ENCODE results near the gene PTPN5.
"Not testable (repeated sequence)": the region's sequence is repeated elsewhere in the genome, so short reads cannot be mapped to it uniquely, and the experiment has no call there.

The PTPN5 gene

DNA sequence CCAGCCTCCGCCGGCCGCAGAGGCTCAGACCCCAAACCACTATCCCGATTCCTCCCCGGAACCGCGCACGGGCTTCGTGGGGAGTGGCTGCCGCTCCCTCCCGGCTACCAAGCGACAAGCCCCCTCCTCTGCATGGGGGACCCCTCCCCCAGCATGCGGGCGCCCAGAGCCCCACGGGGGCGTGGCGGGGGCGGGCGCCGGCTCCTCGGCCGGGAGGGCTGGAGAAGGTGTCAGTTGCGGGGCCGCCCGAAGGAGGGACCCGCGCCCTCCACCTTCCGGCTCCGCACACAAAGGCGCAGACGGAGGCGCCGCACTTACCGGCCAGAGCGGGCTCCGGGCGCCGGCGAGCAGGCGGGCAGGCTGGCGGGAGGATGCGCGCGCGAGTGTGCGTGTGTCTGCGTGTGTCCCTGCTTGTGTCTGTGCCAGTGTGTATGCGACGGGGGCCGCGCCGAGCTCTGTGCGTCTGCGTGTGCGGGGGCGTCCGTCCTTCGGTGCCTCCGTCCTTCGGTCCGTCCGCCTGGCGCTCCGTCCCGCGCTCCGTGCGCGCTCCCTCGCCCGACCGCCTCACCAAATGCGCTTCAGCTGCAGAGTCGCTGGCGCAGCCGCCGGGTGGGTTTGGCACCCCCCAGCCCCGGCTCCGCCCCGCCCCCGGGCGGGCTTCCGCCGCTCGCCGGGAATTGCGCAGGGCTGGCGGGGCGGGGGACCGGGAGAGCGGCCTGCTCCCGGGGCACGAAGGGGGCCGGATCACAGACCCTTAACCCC, at the start of gene PTPN5:
Gene PTPN5 (minus strand): TSS at position 592 of the 762 bp plus-strand sequence. CDS start 19,840 bp downstream, outside the sequence.
- DNase-seq, result no peak

DNA sequence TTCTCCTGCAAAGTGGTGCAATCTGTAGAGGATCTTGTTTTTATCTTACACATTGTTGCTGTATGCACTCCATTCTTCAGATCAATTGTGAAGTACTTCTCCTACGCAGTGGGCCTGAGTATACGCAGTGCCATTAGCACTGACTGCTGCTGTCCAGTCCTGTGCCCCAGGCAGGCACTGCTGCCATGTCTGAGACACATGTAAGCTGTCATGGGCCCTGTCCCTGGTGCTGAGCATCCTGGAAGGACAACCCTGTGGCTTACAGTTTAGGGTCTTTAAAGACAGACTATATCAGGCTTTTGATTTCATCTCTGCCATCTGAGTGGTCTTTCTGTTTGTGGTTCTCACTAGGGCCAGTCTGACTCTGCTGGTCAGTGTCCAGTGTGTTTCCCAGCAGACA, 44.8 kb upstream of the PTPN5 start:
- no peak for DNase-seq

DNA sequence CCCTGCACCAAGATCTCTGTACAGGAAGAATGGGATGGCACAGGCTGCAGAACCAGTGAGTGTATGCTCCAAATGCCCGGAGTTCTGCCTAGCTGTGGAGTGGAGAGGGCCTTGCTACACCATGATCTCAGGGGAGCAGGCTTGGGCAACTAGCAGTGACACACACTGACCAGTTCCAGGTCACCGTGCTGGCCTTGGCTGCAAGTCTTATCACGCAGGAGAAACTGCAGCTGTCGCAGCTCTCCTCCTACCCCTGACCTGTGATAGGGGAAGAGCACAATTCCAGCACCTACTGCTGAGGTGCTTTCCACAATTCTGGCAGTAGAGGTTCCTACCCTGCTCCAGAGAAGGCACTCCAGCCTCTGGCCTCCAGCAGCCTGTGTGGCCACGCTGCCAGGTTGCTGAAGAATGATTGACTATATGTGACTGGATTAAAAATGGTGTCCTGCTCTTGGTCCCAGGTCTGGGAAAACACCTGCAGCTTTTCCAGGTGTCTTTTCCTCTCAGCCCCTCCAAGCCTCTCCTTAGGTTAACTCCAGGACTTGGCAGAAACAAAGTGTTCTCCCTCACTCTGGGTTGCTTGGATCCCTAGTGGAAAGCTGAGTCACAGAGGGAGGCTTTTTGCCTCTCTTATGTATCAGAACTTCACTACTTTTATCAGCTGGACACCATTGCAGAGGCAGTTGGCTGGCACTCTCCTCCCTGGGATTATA, 43.3 kb upstream of the PTPN5 start:
- DNase-seq, result no peak

DNA sequence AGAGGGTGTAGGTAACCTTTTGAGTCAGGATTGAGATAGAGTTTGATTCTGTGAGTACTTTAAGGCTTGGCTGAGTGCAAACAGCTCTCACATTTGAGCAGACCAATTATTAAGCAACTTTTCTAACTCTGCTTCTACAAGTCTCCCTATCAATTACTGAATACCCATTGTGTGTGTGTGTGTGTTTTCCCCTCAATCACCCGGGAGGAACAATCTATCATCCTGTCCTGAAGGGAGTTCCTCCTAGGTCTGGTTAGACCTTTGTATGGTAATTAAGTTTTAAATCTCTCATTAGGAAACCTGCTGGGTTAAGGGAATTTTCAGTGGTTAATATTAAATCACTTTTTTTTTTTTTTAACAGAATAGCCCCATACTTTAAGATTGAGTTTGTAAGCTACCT, 28.6 kb upstream of the PTPN5 start:
- not testable (repeated sequence) for DNase-seq

DNA sequence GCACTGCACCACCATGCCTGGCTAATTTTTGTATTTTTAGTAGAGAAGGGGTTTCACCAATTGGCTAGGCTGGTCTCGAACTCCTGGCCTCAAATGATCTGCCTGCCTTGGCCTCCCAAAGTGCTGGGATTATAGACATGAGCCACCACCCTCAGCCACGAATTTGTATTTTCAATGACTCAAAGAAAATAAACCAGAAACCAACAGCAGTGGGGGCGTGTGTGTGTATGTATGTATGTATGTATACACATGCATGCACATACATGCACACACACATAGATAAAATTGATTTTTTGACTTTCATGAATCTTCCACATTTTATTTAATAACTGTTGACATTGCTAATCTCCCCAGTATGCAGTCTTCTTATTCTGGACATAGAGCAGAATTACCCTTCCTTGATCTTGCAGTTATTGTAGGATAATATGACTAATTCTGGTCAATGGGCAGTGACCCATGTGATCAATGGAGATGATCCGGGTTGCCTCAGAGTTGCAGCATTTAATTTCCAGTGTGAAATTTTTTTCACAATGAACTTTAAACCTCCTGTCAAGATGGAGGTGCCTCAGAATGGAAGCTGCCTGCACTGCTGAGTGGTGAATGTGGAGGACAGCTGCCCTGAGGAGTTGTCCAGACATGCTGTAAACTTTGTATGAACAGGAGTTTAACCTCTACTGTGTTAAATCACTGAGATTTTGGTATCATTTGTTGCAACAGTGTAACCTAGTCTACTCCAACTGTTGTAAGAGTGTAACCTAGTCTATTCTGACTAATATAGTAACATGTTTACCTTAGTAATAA, 12.8 kb upstream of the PTPN5 start:
- DNase-seq, result no peak

DNA sequence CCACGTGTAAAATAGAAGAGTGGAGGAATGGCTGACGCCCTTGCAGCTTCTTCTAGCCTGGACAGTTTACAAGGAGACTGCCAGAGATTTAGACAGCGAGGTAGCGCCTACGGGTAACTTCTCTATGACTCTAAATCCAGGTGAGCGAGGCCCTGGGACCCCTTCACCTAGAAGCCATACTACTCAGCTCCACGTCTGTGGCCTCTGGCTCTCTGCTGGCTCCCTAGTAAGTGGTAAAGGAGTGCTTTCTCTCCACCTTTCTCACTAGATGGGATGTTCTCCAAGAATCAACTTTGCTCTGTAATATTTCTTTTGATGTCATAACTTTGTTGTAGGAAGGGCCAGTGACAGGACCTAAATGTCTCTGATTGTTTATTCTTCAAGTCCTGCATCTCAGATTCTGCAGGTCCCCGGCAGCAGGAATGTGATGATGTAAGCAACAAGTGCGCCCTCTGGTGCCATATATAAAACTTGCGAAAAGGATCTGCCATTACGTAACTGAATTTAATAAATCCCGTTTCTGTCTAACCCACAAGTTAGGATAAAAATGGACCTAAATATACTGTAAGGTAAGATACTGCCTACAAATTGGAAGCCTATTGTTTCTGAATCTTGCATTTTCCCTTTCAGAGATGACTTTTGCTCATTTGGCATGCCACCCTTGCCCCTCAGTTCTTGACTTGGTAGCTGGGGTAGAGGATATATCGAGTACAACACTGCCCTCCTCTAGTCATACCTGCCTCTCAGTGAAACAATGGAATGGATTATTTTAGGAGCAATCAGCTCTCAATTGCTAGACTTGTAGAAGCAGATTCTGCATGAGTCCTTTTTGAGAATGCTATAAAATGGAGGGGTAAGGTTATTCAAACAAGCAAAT, 11.0 kb upstream of the PTPN5 start:
- DNase-seq, result peak; percentile 25

DNA sequence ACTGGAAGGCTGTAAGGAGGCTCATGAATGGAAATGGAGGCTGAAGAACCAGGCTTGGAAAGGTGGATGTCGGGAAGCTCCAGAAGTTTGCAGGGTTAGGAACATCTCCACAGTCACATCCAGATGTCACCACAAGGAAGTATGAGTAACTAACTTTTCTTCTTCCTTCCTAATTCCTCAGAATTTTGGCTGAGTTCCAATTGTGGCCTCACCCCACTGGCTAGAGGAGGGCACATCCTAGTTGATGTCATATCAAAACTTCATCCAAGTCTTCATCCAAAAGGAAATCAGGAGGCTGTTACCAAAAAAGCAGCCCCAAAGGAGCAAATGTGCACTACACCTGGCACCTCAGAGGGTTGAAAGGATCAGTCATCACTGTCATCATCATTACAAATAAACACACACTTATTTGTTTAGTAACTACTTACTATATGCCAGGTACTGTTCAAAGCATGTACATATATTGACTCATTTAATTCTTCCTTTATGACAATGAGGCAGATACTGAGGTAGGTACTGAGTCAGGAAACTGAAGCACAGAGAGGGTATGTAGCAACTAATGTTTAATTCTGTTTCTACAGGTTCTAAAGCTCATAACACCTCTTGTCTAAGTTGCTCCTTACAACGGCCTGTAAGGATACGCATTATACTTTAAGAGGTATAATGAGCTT, 7.3 kb upstream of the PTPN5 start:
- DNase-seq, result no peak

DNA sequence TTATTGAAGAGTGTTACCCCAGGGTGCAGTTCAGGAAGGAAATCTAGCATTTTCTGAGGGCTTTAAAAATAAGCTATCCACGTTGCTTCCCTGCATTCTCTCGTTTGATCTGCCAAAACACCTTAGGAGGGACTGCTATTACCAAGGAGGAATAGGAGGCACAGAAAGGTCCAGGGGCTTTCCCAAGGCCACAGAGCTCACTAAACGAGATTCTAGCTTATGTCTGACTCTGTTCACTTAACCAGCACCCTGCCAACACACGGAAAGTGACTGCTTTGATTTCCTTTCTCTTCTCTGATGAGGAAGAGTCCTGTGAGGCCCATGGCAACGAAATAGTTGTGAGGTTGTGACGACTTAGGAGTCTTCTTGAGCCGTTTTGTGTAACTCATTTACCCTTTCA, 3.4 kb upstream of the PTPN5 start:
- no peak for DNase-seq

DNA sequence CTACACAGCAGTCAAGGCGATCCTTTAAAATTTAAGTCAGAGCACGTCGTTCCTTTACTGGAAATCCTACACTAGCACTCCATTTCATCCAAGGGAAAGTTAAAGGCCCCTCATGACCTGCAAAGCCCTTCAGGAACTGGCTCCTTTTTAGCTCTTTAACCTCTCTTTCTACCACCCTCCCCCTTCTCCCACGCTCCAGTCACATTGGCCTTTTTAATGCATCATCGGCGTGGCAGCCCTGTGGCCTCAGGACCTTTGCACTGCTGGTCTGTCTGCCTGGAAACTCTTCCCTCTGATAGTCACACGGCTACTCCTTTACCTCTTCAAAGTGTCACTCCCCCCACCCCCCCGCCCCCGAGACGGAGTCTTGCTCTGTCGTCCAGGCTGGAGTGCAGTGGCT, 1.2 kb upstream of the PTPN5 start:
- DNase-seq, result no peak

DNA sequence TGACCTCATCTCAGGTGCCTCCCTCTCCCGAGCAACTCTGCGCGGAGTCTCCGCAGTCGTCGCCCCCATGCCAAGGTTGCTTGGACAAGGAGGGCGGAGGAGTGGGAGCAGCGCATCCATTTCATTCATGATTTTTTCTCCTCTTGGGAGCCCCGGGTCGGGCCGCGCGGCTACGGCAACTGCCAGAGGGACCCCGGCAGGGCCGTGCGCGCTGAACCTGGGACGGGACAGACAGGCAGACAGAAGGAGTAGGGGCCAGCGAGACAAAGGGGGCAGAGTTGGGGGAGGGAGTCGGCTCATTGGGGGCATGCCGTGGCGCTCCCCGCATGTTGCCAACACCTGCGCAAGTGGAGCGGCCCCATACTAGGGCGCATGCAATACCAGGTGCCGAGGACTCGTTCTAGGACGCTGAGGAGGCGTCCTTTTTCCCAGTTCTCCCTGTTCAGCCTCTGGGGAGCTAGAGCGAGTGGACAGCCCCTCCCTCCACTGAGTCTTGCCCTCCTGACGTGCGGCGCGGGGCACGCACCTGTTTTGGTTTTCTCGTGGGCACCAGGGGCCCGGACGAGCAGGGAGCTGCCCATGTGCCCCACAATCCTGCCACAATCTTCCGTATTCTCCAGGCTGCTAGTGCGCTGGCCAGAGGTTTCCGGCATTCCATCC, 501 bp upstream of the PTPN5 start:
- no peak for DNase-seq

DNA sequence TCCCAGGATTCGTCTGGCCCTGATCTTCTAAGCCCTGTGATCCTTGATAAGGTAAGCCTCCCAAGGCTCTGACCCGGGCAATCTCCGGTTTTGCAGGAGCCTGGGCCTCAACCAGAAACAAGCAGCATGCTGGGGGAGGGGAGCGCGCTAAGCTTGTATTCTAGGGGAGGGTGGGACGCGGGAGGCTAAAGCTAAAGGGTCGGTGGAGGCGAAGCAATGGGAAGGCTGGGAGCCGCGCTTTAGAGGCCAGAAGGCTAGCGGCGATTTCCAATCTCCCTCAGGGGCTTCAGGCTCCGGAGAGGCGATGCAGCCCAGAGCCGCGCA, 753 bp downstream of the PTPN5 start:
- DNase-seq, result no peak

DNA sequence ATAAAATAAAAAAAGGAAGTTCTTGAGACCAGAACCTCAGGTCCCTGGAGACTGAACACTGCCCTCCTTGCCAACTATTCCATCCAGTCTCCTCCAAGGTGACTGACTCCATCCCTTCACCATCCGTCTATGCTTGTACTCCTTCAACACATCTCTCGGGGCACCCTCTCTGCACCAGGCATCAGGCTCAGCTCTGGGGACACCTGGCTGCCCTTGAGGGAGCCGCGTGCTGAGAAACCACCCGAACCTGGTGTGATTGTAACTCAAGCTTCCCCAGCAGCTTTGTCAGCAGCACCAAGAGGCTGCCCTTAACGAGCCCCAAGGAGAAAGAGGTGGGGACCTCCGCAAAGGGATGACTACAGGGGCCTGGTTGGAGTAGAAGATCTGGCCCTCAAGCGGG, 1.7 kb downstream of the PTPN5 start:
- DNase-seq, result no peak

DNA sequence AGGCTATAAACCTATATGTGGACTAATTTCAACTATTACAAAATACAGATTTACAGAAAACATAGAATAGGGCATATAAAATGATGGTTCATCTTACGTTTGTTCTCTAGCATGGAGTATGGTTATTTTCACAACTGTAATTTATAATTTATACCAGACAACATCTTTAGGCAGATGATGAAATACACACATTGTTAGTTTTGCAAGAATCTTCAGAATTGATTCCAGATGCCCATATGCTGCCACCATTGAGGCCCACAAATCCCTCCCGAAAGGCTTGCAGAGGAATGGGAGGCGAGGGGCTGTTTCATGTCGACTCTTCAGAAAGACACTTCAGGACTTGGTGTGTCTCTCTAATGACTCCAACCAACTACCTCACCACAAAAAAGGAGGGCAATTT, 6.2 kb downstream of the PTPN5 start:
- no peak for DNase-seq

DNA sequence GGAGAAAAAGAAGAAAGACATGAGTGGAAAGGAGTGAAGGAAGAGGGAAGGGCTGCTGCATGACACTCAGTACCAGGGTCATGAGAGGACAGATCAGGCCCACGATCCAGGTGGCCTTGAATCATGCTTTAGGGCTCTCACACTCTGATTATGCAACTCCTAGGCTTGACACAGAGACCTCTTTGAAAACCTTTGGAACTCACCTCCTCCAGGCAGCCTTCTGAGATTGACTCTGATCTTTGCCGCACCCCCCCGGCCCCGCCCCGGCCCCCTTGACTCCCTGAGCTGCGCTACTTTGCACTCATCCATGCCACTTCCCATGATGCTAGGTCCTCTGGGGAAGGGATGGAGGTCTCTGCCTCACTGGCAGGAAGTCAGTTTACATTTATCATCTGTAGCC, 10.7 kb downstream of the PTPN5 start:
- DNase-seq, result no peak

DNA sequence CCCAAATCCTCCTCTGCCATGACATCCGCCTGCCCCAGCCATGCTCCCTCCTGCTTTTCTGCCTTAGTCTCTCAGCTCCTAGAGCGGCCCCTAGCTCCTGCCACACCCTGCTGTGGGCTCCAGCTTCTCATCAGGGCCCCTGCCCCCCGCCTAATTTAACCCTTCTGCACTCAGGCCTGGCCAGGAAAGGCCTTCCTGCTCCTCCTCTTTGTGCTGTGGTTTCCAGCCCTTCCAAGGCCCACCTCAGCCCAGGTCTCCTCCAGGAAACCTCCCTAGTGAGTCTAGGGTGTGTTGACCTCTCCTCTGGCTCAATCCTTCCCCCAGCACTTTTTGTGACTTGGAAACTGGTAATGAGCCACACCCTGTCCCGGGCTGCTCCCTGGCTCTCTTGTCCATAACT, 11.3 kb downstream of the PTPN5 start:
- no peak for DNase-seq

DNA sequence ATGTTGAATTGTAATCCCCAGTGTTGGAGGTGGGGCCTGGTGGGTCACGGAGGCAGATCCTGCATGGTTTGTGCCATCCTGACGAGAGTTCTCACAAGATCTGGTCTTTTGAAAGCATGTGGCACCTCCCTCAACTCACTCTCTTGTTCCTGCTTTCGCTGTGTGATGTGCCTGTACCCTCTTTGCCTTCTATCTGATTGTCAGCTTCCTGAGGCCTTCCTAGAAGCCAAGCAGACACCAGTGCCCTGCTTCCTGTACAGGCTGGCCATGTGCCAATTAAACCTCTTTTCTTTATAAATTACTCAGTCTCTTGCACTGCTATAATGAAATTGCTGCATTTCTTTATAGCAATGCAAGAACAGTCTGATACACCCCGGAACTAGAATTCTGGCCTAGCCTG, 13.1 kb downstream of the PTPN5 start:
- DNase-seq, result no peak

DNA sequence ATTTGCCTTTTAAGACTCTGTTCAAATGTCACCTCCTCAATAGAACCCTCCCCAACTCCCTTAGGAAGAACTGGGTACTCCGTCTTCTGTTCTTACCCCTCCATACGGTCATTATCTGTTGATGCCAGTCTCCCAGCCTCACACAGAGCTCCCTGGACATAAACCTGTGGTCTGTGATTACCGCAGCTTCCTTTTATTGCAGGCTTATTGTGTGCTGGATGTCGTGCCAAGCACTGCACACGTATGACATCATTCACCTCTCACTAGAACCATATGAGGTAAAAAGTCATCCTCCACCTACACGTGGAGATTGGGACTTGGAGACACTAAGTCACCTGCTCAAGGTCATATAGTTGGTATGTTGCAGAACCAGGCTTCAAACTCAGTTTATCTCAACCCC, 15.3 kb downstream of the PTPN5 start:
- no peak for DNase-seq

DNA sequence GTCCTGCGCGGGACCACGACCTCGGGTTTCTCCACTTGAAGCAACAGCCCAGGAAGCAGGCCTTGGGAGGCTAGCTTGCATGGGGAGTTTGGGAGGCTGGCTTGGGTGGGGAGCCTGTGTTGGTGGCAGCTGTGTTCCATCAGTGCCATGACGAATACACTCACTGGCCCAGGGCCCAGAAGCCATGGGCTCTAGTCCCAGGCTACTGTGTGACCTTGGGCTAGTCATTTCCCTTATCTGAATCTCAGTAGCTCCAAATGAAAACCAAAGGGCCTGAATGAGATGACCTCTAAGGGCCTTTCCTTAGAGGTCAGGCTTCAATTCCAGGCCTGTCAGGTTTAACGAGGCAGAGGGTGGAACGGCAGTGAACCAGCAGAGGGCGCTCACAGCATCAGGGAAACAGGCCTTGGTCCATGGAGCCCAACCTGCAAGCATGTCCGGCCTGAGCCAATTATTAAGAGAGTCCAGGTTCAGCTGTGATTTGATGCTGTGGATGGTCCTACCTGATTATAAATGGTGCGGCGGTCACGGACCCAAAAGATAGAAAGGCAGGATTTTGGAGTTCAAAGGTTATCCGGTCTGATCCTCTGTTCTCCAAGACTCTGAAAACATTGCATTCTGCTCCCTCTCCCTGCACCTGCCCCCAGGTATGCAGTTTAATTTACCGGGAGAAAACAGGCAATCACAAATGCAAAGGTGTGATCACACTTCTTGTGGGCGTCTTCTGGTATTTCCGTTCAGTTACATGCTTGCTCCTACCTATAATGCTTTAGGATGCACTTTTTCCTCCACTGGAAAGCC, 15.9 kb downstream of the PTPN5 start:
- no peak for DNase-seq

DNA sequence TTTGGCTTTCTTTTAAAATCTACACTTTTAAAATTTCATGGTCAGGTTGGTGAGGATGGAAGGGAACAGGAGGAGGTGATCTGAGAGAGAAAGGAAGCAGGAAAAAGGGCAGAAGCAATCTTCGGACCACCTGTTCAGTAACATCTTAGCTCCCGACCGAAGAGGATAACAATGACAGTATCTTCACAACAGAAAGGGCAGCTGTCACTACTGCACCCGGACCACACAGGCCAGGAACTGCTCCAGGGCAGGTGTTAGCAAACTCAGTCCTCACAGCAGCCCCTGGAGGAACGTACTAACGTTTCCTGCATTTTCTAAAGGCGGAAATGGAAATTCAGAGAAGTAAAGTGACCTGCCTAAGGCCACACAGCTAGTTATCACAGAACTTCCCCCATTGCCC, 16.8 kb downstream of the PTPN5 start:
- no peak for DNase-seq

DNA sequence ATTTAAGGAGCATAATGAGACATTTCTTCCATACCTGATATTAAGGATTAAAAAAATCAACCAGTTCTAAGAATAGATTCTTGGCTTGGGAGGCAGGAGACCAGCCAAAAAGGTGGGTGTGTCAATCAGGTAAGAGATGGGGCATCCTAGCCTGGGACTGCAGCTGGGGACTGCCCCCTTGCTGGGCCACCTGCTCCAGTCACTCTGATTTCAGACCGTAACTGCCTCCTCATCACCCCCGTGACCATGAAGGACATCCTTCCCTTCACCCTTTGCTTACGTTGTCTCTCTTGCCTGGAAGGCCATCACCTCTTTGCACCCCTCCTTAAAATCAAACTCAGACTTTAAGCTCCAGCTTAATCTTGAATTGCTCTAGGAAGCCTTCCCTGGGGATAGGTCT, 17.9 kb downstream of the PTPN5 start:
- DNase-seq, result no peak

DNA sequence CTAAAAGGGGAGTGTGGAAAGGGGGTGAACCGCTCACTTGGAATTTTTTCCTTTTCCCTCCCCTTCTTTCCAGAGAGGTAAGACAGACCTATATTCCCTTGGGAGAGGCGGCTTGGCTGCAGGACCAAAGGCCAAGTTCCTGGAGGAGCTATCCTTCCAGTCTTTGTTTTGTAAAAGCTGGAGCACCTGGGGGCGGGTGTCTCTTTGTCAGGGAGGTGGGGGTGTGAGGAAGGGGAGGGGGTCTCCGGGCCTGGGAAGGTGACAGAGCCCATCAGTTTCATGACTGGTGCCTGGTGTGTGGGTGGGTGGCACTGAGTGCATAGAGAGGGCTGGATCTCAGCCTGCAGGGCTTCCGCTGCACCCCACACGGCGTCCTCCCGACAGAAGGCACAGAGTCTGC, 18.5 kb downstream of the PTPN5 start:
- DNase-seq, result no peak
